ENCODE measurements around the gene CFAP99.

CFAP99 gene

DNA sequence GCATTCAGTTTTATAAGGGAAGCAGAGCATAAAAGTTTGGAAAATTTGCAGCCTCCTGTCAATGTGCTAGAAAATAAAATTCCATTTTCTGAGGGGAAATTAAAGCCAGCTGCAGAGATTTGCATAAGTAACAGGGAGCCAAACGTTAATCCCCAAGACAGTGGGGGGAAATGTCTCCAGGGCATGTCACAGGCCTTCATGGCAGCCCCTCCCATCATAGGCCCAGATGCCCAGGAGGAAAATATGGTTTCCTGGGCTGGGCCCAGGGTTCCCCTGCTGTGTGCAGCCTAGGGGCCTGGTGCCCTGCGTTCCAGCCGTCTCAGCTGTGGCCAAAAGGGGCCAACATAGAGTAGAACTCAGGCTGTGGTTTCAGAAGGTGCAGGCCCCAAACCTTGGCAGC lies 59.5 kb downstream of the CFAP99 start:
- Histone ChIP-seq H3K27ac (ENCODE audit: low read depth, low read length) (no peak overlapping the region), H3K9me2 (replicated peaks; ENCODE audit: control insufficient read depth, low read length) (no peaks in the 10 kb centered on the region), H3K4me3 (ENCODE audit: low read length) (peak overlapping the region; percentile 14; the same call in 1 of the 2 replicates), H3K79me2 (ENCODE audit: control insufficient read depth, low read length) (peaks cover 100% of the 10 kb centered on the region), H3K36me3 (ENCODE audit: control insufficient read depth, low read length) (peaks cover 78% of the 10 kb centered on the region), H3K27me3 (ENCODE audit: control insufficient read depth, low read length) (no peaks in the 10 kb centered on the region), H4K20me1 (ENCODE audit: control insufficient read depth, insufficient read depth, low read depth, low read length) (peaks cover 53% of the 10 kb centered on the region), H3K9me3 (ENCODE audit: control insufficient read depth, insufficient read depth, low read length) (no peaks in the 10 kb centered on the region), H3K4me1 (ENCODE audit: control insufficient read depth, low read length) (peaks cover 87% of the 10 kb centered on the region), H3K4me2 (ENCODE audit: low read length) (peak overlapping the region; percentile 45), H3F3A (ENCODE audit: control insufficient read depth, insufficient read depth) (peaks cover 18% of the 10 kb centered on the region)
- TF ChIP-seq EZH2phosphoT487 (IDR thresholded peaks at IDR 0.05; ENCODE audit: borderline replicate concordance, low read length): no peak
- TF ChIP-seq, protein P1, sequence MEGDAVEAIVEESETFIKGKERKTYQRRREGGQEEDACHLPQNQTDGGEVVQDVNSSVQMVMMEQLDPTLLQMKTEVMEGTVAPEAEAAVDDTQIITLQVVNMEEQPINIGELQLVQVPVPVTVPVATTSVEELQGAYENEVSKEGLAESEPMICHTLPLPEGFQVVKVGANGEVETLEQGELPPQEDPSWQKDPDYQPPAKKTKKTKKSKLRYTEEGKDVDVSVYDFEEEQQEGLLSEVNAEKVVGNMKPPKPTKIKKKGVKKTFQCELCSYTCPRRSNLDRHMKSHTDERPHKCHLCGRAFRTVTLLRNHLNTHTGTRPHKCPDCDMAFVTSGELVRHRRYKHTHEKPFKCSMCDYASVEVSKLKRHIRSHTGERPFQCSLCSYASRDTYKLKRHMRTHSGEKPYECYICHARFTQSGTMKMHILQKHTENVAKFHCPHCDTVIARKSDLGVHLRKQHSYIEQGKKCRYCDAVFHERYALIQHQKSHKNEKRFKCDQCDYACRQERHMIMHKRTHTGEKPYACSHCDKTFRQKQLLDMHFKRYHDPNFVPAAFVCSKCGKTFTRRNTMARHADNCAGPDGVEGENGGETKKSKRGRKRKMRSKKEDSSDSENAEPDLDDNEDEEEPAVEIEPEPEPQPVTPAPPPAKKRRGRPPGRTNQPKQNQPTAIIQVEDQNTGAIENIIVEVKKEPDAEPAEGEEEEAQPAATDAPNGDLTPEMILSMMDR (IDR thresholded peaks at IDR 0.05; ENCODE audit: low read depth, low read length, poor library complexity, severe bottlenecking): no peak

DNA sequence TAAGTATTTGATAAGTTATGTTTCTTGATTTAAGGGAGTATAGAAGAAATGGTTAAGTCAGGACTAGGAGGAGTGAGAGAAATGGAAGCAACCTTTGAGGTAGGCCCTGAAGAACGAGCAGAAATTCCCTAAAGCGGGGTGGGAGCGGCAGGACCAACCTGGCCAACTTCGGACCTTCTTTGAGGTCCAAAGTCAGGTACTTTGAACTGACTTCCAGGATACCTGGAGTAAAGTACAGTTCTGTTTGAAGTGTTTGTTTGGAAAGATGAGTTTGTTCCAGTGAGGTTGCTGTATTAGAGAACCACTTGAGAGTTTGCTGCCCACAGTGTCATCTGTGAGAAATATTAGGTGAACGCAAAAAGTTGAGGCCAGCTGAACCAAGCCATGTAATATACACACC lies 61.9 kb downstream of the CFAP99 start:
- Histone ChIP-seq H3K9me3 (ENCODE audit: control insufficient read depth, insufficient read depth, low read length) (no peaks in the 10 kb centered on the region), H3K9me2 (replicated peaks; ENCODE audit: control insufficient read depth, low read length) (no peaks in the 10 kb centered on the region), H4K20me1 (ENCODE audit: control insufficient read depth, insufficient read depth, low read depth, low read length) (peaks cover 63% of the 10 kb centered on the region), H3K27ac (ENCODE audit: low read depth, low read length) (no peak overlapping the region), H3K79me2 (ENCODE audit: control insufficient read depth, low read length) (peaks cover 96% of the 10 kb centered on the region), H3K4me2 (ENCODE audit: low read length) (peak overlapping the region; percentile 59), H3K27me3 (ENCODE audit: control insufficient read depth, low read length) (no peaks in the 10 kb centered on the region), H3F3A (ENCODE audit: control insufficient read depth, insufficient read depth) (peaks cover 28% of the 10 kb centered on the region), H3K36me3 (ENCODE audit: control insufficient read depth, low read length) (peaks cover 62% of the 10 kb centered on the region), H3K4me3 (ENCODE audit: low read length) (peak overlapping the region; percentile 21), H3K4me1 (ENCODE audit: control insufficient read depth, low read length) (peaks cover 95% of the 10 kb centered on the region)
- no peak for TF ChIP-seq EZH2phosphoT487 (IDR thresholded peaks at IDR 0.05; ENCODE audit: borderline replicate concordance, low read length)
- TF ChIP-seq, protein P1 (IDR thresholded peaks at IDR 0.05; ENCODE audit: low read depth, low read length, poor library complexity, severe bottlenecking): no peak

DNA sequence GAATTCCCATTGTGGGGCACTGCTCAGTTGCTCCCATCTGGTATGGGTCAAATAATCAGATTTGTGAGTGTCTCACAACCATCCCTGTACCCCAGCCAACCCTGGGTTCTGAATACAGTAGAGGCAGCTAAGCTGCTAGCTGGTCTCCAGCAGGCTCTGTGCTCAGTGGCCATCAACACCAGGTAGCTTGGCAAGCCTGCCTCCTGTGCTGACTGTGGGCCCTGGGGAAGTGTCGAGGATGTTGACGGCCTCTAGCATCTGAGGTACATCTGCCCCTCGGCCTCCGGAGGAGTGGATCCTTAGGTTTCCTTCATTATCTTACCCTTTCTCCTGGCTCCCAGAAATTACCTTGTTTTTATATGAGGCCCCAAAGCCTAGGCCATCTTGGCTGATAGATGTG lies 63.4 kb downstream of the CFAP99 start:
- Histone ChIP-seq H3K9me2 (replicated peaks; ENCODE audit: control insufficient read depth, low read length) (no peaks in the 10 kb centered on the region), H3K9me3 (ENCODE audit: control insufficient read depth, insufficient read depth, low read length) (no peaks in the 10 kb centered on the region), H3K36me3 (ENCODE audit: control insufficient read depth, low read length) (peaks cover 62% of the 10 kb centered on the region), H3K27ac (ENCODE audit: low read depth, low read length) (peak overlapping the region; percentile 31), H4K20me1 (ENCODE audit: control insufficient read depth, insufficient read depth, low read depth, low read length) (peaks cover 72% of the 10 kb centered on the region), H3K4me1 (ENCODE audit: control insufficient read depth, low read length) (peaks cover 90% of the 10 kb centered on the region), H3K27me3 (ENCODE audit: control insufficient read depth, low read length) (no peaks in the 10 kb centered on the region), H3K4me2 (ENCODE audit: low read length) (peak overlapping the region; percentile 59), H3K4me3 (ENCODE audit: low read length) (peak overlapping the region; percentile 21), H3F3A (ENCODE audit: control insufficient read depth, insufficient read depth) (peaks cover 28% of the 10 kb centered on the region), H3K79me2 (ENCODE audit: control insufficient read depth, low read length) (peaks cover 96% of the 10 kb centered on the region)
- TF ChIP-seq EZH2phosphoT487 (IDR thresholded peaks at IDR 0.05; ENCODE audit: borderline replicate concordance, low read length): no peak
- TF ChIP-seq, protein P1 (IDR thresholded peaks at IDR 0.05; ENCODE audit: low read depth, low read length, poor library complexity, severe bottlenecking): no peak
